ENCODE results near the gene LZTR1.

- TF ChIP-seq POLR2A (IDR thresholded peaks at IDR 0.05; ENCODE audit: extremely low read depth, insufficient read length): no peak
- TF ChIP-seq, protein P1, sequence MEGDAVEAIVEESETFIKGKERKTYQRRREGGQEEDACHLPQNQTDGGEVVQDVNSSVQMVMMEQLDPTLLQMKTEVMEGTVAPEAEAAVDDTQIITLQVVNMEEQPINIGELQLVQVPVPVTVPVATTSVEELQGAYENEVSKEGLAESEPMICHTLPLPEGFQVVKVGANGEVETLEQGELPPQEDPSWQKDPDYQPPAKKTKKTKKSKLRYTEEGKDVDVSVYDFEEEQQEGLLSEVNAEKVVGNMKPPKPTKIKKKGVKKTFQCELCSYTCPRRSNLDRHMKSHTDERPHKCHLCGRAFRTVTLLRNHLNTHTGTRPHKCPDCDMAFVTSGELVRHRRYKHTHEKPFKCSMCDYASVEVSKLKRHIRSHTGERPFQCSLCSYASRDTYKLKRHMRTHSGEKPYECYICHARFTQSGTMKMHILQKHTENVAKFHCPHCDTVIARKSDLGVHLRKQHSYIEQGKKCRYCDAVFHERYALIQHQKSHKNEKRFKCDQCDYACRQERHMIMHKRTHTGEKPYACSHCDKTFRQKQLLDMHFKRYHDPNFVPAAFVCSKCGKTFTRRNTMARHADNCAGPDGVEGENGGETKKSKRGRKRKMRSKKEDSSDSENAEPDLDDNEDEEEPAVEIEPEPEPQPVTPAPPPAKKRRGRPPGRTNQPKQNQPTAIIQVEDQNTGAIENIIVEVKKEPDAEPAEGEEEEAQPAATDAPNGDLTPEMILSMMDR (IDR thresholded peaks at IDR 0.05; ENCODE audit: low read depth, low read length): no peak
- TF ChIP-seq, protein P2, sequence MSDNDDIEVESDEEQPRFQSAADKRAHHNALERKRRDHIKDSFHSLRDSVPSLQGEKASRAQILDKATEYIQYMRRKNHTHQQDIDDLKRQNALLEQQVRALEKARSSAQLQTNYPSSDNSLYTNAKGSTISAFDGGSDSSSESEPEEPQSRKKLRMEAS (IDR thresholded peaks at IDR 0.05; ENCODE audit: low read depth, low read length): no peak
Measured at GRCh38 chr22:21026783-21027692, 44.9 kb downstream of the LZTR1 start.

Measured in NB4 (cell line).